Mucosa of gallbladder (tissue), 1 donor: ENCODE data around the gene CDKAL1. TPM values are rescaled to one million over a fixed set of nuclear protein-coding genes. Genes with fewer than 3 reads are reported as not detected.

Experiments
- DNase-seq: peaks from one replicate; pipeline ENCODE4 v3.0.0-alpha.2; 2020; ENCODE audit warnings: low spot score
- total RNA-seq: library from RNA; stranded (reverse); gene quantifications from one replicate; pipeline ENCODE4 v1.2.1, GENCODE V29; 2021
- donor health status: DM: no; HTN: no; CAD: no.

CDKAL1 gene
- total RNA-seq, 1 donor from 2014 or later = 13.1 TPM

DNA sequence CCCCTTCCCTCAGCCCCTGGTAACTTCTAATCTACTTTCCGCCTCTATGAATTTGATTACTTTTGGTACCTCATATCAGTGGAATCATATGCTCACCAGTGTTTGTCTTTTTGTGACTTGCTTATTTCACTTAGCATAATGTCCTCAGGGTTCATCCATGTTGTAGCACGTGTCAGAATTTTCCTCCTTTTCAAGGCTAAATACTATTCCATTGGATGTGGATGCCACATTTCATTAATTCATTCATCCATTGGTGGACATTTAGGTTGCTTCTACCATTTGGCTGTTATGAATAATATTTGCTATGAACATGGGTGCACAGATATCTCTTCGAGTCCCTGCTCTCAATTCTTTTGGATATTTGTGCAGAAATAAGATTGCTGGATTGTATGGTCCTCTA, 670.7 kb downstream of the CDKAL1 start:
- DNase-seq = no peak

DNA sequence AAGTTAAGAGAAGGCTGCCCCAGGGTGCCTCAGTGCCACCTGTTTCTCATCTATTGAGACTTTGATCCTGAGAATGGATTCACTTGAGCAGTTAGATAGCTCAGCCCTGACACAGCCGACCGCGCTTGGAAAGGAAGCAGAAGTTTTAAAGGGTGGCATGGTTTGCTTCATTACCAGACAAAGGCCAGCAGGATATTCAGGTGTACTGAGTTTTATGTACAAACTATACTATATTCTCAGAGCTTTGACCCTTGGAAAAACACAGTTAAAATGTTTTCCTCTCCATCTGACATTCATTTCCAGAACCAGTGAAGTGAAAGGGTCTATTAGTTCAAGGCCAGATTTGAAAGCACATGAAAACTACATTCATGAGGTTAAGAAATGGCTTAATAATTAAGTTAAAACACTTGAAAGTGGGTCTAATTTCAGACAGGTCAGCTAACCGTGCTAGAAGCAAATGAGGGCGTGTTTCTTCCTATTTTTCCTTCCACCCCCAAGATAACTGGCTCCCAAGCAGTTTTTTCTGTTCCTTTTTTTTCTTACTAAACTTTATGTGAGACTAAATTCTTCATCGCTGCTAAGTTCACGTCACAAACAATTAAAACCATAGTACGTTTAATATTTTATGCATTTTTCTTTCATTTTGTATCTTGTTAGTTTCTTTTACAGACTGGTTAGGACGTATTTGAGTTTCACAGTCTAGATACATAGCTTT, 674.0 kb downstream of the CDKAL1 start:
- DNase-seq = no peak

DNA sequence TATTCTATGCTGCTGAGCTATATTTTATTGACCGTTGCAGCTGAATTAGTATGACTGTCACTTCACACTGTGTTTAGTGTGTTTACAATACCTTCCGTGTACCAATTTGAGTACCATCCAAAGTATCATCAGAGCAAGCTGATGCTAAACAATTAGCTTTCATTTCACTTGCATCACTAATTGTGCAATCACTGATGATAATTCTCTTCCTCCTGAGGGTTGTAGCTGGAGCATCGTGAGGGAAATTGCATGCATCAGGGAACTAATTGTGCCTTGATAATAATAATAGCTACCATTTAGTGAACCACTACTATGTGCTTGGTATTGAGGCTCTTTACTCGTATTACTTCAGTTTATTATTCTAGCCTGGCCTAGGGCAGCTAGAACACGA, 674.5 kb downstream of the CDKAL1 start:
- no peak for DNase-seq

DNA sequence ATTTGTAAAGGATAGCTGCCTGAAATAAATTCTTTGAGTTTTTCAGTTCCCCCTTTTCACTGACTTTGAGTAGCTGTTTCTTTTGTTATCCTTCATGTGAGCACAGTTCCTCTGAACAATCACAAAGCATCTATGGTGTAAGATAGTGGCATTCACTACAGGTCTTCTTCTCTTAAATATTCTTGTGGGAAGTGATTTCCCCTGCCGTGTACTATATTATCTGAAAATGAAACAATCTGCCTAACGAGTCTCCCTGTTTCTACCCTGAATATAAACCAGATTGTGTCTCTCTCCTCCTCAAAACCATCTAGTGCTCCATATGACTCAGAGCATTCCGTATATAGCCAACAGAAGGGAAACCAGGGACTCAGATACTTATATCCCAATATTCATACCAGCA, 679.2 kb downstream of the CDKAL1 start:
- DNase-seq = no peak

DNA sequence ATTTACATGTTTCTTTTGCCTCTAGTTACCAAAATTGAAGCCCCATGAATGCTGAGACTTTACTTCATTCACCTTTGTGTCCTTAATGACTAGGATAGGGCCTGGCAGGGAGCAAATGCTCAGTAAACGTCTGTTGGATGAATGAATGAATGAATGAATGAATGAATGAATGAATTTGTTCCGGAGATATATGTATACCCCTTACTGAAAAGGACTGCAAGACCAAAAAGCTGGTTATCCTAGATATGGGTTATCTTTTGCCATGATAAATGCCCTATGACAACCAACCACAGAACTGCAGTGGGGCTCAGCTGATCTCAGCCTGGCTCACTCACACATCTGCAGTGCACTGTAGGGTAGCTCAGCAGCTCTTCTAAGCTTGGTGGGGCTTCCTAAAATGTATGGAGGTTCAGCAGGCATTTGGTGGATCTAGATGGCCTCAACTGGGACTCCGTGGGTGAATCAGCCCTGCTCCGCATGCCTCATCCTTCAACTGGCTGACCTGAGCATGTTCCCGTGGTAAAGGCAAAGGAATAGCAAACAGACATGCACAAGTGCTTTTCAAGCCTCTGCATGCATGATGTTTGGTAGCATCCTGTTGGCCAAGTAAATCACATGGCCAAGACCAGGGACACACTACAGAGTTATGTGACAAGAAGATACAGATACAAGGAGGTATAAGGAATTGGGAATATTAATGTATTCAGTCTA, 680.6 kb downstream of the CDKAL1 start:
- DNase-seq = no peak

DNA sequence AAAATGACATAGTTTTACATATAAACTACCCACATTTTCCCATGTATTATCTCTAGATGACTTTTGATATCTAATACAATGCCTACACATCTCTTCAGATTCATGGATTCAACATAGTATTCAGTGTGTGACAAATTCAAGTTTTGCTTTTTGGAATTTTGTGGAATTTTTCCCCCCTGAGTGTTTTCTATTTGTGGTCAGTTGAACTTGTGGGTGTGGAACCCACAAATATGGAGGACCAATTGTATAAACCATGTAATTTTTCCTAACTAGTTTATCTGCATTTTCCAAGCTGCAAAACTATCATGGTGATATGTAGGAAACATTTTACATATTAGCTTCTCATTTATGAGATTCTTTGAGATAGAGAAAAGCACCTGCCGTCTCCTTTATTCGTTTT, 685.0 kb downstream of the CDKAL1 start:
- DNase-seq = no peak

DNA sequence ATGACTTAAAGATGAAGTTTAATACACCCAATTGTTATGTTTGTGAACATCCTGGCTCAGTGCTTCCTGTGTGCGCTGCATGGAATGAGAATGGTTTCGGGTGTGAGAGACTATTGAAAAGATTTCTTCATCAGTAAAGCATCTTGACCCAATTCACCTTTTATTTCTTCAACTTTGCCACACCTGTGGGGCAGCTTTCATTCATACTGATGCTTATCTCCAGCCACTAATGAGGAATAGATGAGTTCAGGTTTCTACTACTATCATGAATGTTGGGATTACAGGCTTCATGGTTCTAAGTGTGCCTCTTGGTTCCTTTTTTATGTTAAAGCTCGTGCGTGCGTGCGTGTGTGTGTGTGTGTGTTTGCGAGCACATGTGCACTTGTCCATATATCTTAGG, 685.6 kb downstream of the CDKAL1 start:
- no peak for DNase-seq

DNA sequence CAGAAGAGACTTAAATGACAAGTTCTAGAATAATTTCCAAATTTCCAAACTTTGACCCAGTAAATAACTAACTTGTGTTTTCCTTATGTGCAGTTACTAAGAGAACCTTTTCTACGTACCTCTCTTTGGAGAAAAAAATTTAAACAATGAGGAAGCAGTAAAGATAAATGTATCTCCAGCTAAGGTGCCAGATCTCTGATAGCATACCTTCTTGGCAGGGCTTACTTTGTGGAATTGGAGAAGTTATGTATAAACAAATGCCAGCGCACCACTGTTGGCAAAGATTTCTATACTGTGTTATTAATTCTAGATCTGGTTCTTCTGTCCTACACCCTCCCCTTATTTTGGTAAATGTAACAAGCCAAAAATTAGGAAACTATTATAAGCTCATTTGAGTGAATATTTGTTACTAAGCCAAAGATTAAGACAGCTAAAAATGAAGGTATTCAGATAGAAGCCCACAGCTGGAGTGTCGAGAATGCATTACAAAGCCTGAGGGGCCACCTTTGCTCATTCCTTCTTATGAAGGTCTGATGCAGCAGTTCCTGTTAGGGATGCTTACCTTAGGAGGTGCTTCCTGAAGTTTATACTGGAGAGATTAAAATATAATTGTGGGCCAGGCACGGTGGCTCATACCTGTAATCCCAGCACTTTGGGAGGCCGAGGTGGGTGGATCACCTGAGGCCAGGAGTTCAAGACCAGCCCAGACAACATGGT, 686.2 kb downstream of the CDKAL1 start:
- peak; percentile 28 for DNase-seq

DNA sequence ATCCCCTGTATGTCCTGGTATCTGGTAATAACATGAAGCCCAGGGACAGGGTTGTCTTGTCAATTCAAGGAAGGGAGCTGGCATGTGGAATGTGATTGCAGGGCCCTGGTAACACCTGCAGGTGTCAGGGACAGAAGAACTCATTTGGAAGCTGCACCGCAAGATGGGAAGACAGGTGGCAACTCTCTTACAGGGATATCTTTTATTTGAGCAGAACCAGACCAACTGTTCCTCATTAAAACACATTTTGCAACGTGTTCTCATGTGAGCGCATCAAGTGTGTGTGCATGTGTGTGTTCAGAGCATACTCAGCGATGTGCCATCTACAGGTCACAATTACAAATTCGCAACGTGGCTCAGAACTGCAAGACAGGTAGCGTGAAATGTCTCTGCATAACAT, 688.4 kb downstream of the CDKAL1 start:
- no peak for DNase-seq

DNA sequence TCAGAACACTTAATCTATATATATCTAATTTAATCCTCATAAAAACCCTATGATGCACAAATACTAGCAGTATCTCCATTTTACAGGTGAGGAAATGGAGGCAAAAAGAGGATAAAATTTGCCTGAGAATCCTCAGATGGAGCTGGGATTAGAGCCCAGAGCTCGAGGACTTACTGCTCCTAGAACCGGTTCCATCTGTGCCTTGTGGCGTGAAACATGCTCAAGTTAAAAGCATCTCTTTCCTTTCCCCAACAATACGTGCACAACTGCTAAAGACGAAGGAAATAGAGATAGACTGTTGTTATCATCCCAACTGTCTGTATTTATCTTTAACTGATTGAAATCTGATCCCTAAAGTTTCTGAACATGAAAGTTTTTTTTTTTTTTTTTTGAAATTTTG, 691.7 kb downstream of the CDKAL1 start:
- no peak for DNase-seq

DNA sequence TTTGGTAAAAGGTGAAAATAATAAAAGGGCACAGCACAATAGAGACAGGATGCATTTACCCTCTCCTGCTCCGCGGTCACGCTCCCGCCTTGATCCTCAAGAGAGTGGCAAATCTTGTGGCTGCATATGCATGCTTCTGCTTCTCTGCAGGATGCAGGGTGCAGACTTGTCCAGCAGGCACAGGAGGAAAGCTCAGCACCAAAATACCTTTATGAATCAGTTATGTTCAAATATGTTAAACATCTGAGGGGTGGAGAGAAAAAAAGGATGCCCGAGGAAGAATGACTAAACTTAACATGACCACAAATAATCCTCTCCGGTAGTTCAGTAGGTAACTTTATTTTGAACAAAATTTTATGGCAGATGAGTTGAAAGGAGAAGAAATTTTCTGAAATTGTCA, 693.2 kb downstream of the CDKAL1 start:
- DNase-seq = no peak

DNA sequence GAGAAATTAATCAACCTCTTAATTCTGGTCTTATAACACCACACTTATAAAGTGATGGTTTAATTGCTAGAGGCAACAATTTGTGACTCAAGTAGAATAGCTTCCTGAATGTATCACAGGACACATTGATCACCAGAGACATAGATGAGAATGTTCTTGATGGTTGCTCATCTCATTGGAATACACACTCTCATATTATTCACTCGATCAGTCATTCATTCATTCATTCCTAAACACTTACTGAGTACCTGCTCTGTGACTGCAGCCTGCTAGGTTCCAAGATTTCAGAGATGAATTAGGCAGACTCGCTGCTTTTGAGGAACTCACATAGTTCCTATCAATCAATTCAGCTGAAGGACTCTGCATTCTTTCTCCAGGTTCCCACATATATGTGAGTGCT, 694.2 kb downstream of the CDKAL1 start:
- DNase-seq = no peak

DNA sequence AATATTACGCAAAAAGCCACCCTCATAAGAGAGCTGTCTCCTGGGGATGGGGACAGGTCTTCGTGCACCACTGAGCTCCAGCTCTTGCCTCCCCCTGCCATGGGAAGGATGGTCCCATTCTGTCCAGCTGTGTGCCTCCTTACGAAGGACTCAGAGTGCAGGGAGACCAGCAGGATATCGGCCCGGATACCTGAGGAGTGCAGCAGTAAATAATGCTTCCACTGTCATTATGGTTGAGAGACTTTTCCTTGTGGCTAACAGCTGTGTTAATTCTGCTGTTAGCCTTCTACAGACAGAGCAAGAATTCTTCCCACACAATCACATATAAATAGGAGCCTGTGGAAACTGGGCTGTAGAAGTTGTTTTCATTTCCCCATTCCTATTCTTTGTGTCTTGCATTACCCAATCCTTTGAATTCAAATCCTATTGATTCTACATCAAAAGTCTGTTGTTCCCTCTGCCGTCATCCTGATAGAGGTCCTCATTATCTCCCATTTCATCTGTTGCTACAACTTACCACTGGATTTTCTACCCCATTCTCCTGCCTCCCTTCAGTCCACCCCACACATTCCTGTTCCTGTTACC, 694.7 kb downstream of the CDKAL1 start:
- DNase-seq = no peak

DNA sequence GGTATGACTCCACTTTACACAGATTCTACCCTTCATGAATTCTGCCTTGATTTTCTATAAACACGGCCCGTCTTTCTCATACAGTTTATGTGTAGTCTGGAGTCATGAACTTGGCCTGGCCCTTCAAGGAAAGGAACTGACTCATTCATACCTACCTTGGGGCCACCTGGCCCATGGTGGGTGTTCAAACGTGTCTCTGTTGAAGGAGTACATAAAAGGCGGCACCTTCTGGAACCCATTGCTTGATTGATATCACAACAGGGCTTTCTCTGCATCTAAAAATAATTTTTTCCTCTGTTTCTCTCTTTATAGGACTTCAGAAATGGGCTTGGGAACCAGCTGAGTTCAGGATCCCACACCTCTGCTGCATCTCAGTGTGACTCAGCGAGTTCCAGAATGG, 696.3 kb downstream of the CDKAL1 start:
- DNase-seq = no peak

DNA sequence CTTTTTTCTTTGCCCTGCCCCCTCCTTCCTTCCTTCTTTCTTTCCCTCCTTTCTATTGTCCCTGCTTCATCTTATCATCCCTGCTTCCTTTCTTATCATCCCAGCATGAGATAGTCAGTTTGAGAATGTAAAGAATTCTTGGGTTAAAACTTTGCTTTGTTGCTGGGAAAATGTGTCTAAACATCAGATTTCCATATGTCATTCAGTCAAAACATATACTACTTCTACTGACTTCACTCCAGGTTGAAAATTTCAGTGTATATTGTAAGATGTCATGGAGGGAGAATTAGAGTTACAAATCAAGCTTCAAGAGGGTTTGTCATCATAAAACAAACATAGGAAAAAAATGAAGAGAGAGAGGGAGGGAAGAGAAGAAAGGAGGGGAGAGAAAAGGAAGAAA, 700.9 kb downstream of the CDKAL1 start:
- no peak for DNase-seq

DNA sequence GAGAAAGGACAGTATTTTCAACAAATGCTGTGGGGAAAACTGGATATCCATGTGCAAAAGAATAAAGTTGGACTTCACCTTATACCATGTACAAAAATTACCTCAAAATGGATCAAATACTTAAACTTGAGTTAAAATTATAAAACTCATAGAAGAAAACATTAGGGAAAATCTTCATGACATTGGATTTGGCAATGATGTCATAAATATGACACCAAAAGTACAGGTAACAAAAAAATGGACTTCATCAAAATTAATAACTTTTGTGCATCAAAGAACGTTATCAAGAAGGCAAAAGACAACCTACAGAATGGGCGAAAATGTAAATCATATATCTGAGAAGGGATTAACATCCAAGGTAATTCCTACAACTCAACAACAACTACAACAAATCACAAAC, 704.0 kb downstream of the CDKAL1 start:
- no peak for DNase-seq

DNA sequence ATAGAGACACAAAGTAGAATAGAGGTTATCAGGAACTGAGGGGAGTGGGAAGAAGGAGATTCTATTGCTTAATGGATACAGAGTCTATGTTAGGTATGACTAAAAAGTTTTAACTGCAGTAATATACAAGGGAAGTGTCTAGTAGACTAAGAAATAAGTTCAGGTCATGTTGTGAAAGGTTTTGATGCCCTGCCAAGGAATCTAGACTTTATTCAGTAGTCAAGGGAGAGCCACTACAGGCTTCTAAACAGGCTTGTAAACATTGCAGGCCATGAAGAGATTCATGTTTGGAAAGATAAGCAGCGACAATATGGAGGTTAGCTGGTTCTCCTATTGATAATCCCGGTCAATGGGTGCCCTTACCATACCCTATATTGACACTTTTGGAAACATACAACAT, 706.5 kb downstream of the CDKAL1 start:
- DNase-seq = no peak

DNA sequence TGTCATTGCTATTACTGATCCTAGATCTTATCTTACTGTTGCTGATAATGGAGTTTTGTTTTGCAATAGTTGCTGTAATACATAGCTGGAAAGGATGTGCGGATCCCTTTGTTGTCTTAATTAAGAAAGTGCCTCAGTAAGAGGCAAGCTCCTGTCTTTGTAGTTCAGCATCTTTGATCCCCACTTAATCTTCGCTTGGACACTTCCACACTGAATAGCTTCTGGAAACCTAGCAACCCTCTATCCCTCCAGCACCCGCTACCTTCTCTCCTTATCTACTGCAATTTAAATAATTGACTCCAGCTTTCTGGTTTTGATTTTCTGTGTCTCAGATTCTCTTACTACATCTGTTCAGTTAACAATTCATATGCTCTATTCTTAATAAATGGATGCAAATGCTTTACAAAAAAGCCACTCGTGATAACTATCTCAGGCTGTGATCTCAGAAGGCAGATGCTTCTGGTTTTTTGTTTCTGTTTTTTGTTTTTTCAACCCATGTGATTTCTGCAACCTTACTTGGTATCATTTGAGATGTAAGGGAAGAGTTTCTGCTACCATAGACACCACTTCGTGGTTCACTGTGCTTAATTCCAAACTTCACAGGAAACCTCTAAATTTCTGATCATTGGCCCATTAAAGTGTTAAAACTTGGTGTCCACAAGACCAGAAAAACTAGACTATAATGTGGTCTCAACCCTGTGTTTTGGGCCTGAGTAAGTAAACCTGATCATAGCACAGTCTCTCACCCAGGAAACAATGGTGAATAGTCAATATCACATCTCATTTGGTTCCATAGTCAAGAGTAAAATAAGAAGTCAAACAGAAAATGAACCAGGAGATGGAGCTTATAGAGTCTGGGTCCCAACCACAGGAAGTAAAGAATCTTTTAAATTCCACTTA, 707.2 kb downstream of the CDKAL1 start:
- DNase-seq = no peak

DNA sequence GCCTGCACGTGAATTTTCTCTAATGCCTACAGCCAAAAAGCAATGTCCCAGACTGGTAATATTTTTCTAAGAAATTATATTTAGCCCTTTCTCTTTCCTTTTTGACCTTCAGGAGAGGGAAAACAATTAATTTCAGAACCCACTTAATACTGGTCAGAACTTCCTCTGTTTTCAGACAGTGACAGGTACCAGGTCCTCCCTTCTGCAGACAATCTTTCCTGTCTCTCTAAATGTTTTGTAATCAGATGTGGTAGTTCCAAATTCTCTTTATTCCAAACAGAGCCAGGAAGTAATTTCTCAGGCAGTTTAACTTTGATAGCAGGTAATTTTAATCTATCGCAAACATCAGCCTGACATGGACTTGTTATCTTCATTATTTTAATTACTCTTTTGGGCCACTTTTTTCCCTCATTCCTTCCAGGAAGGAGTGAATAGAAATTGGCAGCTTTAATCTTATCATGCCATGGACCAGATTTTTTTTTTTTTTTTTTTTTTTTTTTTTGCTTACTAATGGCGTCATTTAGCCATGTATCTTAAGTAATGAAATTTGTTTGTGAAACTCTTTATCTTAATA, 710.7 kb downstream of the CDKAL1 start:
- DNase-seq = no peak

DNA sequence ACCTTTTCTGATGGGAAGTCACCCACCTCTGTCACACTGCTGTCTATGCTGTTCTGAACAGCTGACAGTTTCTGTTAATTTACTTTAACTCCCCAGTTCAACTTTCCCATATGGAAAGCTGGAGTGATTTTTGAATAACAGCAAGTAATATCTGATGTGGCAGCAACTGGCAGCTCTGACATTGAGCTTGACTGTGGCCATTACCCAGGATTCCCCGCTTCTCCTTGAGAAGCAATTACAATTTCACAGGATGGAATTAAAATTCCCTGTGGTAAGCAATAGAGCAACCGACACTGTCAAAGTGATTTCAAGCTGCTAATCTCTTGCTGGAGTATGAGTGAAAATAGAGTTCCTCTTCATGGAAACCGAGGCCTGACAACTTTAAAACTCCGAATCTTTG, 711.2 kb downstream of the CDKAL1 start:
- DNase-seq = no peak

DNA sequence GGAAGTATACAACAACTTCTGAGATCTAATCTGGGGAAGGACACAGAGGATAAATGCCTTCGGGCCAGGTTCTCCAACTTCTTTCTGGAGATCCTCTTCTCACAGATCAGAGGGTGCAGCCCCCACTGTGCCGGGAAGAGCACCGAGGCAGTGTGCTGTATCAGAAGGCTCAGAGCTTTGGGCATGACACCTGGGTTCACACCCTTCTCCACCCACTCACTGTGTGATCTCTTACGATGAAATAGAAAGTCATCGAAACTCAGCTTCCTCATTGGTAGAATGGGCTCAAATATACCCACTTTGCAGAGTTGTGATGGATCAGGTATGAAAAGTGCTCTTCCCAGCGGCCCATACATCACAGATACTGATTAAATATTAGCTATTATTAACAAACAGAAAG, 711.8 kb downstream of the CDKAL1 start:
- no peak for DNase-seq
